ENCODE results near the gene RBM42.
"Not testable (repeated sequence)": the region's sequence is repeated elsewhere in the genome, so short reads cannot be mapped to it uniquely, and the experiment has no call there.

The RBM42 gene

GRCh38 chr19:35628565-35629331, at the start of gene RBM42:
Gene RBM42 (plus strand): TSS chr19:35629036. CDS start chr19:35629154, 118 bp downstream.
- TF ChIP-seq CTCF (IDR thresholded peaks at IDR 0.05), result no peak
- H3K36me3 Mint-ChIP-seq (ENCODE audit: low read depth), result peaks cover 29% of the 10 kb centered on the region
- DNase-seq, result peak; percentile 98
- H3K9me3 Mint-ChIP-seq, result no peaks in the 10 kb centered on the region
- peaks cover 19% of the 10 kb centered on the region for H3K4me1 Mint-ChIP-seq
- H3K4me3 Mint-ChIP-seq, result peak within 1 kb of the TSS; percentile 97
- peaks cover 4% of the 10 kb centered on the region for H3K27me3 Mint-ChIP-seq (ENCODE audit: low read depth, poor library complexity)
- peak within 1 kb of the TSS; percentile 98 for H3K27ac Mint-ChIP-seq

- H3K36me3 Mint-ChIP-seq (ENCODE audit: low read depth), result no peaks in the 10 kb centered on the region
- no peak overlapping the region for H3K4me3 Mint-ChIP-seq
- peaks cover 18% of the 10 kb centered on the region for H3K9me3 Mint-ChIP-seq
- no peak overlapping the region for H3K27ac Mint-ChIP-seq
- DNase-seq, result no peak
- H3K27me3 Mint-ChIP-seq (ENCODE audit: low read depth, poor library complexity), result peaks cover 47% of the 10 kb centered on the region
- H3K4me1 Mint-ChIP-seq, result no peaks in the 10 kb centered on the region
- TF ChIP-seq CTCF (IDR thresholded peaks at IDR 0.05), result no peak
Observed at GRCh38 chr19:35582760-35583159, 46.1 kb upstream of the RBM42 start.

GRCh38 chr19:35585848-35586247, 43.0 kb upstream of the RBM42 start, which contains the start of gene PMIS2:
Gene PMIS2 (plus strand): TSS chr19:35586173. CDS start chr19:35586260, 87 bp downstream.
- no peak within 1 kb of the TSS for H3K27ac Mint-ChIP-seq
- DNase-seq, result peak; percentile 38
- no peak within 1 kb of the TSS for H3K4me3 Mint-ChIP-seq
- TF ChIP-seq CTCF (IDR thresholded peaks at IDR 0.05), result no peak
- H3K36me3 Mint-ChIP-seq (ENCODE audit: low read depth), result no peaks in the 10 kb centered on the region
- no peaks in the 10 kb centered on the region for H3K4me1 Mint-ChIP-seq
- peaks cover 67% of the 10 kb centered on the region for H3K27me3 Mint-ChIP-seq (ENCODE audit: low read depth, poor library complexity)
- peaks cover under 1% of the 10 kb centered on the region for H3K9me3 Mint-ChIP-seq

- Mint-ChIP-seq H3K9me3 (no peaks in the 10 kb centered on the region), H3K4me1 (no peaks in the 10 kb centered on the region), H3K27me3 (ENCODE audit: low read depth, poor library complexity) (peaks cover 72% of the 10 kb centered on the region), H3K4me3 (no peak overlapping the region), H3K27ac (no peak overlapping the region), H3K36me3 (ENCODE audit: low read depth) (no peaks in the 10 kb centered on the region)
- TF ChIP-seq CTCF (IDR thresholded peaks at IDR 0.05), result no peak
- DNase-seq, result no peak
Observed at GRCh38 chr19:35587321-35587720, 41.5 kb upstream of the RBM42 start.

GRCh38 chr19:35590875-35591274, 38.0 kb upstream of the RBM42 start:
- H3K9me3 Mint-ChIP-seq, result no peaks in the 10 kb centered on the region
- no peak for TF ChIP-seq CTCF (IDR thresholded peaks at IDR 0.05)
- H3K4me1 Mint-ChIP-seq, result no peaks in the 10 kb centered on the region
- H3K27ac Mint-ChIP-seq, result no peak overlapping the region
- no peak overlapping the region for H3K4me3 Mint-ChIP-seq
- H3K36me3 Mint-ChIP-seq (ENCODE audit: low read depth), result no peaks in the 10 kb centered on the region
- peaks cover 38% of the 10 kb centered on the region for H3K27me3 Mint-ChIP-seq (ENCODE audit: low read depth, poor library complexity)
- DNase-seq, result no peak

- DNase-seq, result peak; percentile 18
- no peaks in the 10 kb centered on the region for H3K36me3 Mint-ChIP-seq (ENCODE audit: low read depth)
- TF ChIP-seq CTCF (IDR thresholded peaks at IDR 0.05), result peak; percentile 39
- no peaks in the 10 kb centered on the region for H3K9me3 Mint-ChIP-seq
- H3K4me1 Mint-ChIP-seq, result no peaks in the 10 kb centered on the region
- no peak overlapping the region for H3K27ac Mint-ChIP-seq
- H3K27me3 Mint-ChIP-seq (ENCODE audit: low read depth, poor library complexity), result peaks cover 38% of the 10 kb centered on the region
- H3K4me3 Mint-ChIP-seq, result no peak overlapping the region
Observed at GRCh38 chr19:35592226-35592625, 36.6 kb upstream of the RBM42 start.

GRCh38 chr19:35595026-35595425, 33.8 kb upstream of the RBM42 start:
- not testable (repeated sequence) for H3K4me1 Mint-ChIP-seq; H3K27ac Mint-ChIP-seq; H3K9me3 Mint-ChIP-seq; H3K36me3 Mint-ChIP-seq (ENCODE audit: low read depth); DNase-seq; H3K4me3 Mint-ChIP-seq
- H3K27me3 Mint-ChIP-seq (ENCODE audit: low read depth, poor library complexity), result peaks cover 30% of the 10 kb centered on the region

All from nephron progenitor cell (in vitro differentiated cells).